GM19467 (cell line): ENCODE data around the gene HAX1.
A peak's percentile ranks its signal among the peaks of the same experiment; 100 is the strongest.
"Not testable (repeated sequence)": the region's sequence is repeated elsewhere in the genome, so short reads cannot be mapped to it uniquely, and the experiment has no call there.

ENCODE experiments used
- ATAC-seq: cut with Tn5 transposase; IDR thresholded peaks from one replicate; pipeline ENCODE4 v1.9.1; 2021; ENCODE audit warnings: mild to moderate bottlenecking, moderate library complexity; ENCODE audit not compliant: unreplicated experiment

HAX1 gene

DNA sequence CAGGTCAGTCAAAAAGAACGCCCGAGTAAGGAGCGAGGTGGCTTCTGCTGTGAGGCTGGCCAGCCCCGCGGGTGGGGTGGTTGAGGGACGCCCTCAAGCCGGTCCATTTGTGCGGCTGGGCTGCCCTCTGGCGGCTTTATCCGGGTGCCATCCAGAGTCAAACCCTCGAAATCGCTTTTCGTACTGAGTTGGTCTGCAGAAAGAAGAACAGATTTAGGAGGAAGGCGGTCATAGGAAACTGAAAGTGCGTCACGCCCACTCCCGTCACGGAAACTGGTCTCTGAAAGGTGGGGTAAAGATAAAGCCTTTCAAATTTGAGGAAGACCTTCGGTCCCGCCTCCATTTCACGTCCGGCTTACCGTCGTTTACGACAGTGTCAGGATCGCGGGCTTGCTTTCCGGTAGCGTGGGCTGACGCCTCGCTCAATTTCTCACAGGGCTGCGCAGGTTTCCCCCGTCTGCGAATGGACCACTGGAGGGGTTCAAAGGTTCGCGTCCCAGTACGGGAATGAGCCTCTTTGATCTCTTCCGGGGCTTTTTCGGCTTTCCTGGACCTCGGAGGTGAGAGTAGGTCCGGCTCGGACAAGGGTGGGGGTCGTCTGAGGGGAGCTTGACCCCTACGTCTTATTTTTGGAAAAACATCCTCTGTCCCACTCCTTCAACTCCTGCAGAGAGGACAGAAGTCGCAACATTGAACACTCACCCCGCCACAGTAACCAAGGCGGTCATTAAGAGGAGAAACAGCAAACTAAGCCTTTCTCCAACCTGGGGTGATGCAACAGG, at the start of gene HAX1:
Gene HAX1, plus strand, starts transcription at position 413 of the 782 bp plus-strand sequence. Its CDS starts 95 bp downstream, at position 508.
- ATAC-seq, result peak; percentile 82

DNA sequence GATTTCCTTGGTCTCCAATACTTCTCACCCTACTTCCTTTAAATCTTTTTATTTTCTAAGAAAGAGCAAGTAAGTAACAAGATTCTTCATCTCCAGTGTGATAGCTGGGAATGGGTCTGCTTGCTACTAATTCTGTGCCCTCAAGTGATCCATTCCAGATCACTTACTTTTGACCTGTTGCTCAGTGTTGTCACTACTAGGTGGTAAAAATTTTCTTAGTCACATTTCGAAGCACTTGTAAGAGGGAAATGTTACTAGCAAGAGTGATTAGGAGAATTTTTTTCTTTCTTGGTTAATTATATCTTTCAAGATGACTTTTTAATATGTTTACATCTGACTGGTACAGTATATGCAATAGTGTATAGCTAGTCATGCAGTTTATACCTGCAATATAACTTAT, 49.5 kb upstream of the HAX1 start:
- no peak for ATAC-seq

DNA sequence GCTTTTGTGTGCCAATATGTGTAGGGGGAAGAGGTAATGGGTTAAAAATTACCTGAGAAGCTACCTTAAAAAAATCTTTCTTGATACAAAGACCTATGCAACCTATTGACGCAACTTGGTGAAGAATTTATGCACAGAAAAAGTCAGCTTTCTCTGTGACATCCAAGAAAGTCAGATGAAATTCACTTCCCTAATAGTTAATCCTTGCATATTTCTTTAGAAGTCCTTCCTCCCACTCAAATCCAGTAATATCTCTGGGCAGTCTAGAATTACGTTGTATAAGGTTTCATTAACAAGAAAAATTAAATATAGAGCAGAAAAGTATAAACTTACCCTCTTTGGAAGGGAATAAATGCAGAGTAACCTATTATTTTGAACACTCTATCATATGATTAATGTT, 48.8 kb upstream of the HAX1 start:
- no peak for ATAC-seq

DNA sequence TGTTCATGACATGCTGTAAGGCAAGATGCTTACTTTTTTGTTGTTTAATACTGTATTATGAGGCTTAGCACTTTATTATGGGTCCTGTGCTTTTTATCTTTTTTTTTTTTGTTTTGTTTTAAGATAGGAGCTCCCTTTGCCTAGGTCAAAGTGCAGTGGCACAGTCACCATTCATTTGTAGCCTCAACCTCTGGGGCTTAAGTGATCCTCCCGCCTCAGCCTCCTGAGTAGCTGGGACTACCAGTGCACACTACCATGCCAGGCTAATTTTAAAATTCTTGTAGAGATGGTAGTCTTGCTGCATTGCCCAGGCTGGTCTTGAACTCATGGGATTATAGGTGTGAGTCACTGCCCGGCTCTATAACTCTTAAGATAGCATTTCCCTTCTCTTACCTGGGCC, 47.1 kb upstream of the HAX1 start:
- ATAC-seq, result no peak

DNA sequence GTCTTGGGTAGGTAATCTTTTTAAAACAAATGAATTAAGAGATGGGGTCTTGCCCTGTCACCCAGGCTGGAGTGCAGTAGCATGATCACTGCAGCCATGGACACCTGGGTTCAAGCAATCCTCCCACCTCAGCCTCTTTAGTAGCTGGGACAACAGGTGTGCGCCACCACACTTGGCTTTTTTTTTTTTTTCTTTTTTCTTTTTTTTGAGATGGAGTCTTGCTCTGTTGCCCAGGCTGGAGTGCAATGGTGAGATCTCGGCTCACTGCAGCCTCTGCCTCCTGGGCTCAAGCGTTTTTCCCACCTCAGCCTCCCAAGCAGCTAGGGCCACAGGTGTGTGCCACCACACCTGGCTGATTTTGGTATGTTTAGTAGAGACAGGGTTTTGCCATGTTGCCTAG, 41.3 kb upstream of the HAX1 start:
- ATAC-seq, result not testable (repeated sequence)

DNA sequence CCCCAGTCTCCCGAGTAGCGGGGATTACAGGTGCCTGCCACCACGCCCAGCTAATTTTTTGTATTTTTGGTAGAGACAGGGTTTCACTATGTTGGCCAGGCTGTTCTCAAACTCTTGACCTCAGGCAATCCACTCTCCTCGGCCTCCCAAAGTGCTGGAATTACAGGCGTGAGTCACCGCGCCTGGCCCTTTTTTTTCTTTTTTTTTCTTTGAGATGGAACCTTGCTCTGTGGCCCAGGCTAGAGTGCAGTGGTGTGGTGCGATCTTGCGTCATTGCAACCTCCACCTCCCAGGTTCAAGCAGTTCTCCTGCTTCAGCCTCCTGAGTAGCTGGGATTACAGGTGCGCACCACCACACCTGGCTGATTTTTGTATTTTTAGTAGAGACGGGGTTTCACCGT, 39.3 kb upstream of the HAX1 start:
- not testable (repeated sequence) for ATAC-seq

DNA sequence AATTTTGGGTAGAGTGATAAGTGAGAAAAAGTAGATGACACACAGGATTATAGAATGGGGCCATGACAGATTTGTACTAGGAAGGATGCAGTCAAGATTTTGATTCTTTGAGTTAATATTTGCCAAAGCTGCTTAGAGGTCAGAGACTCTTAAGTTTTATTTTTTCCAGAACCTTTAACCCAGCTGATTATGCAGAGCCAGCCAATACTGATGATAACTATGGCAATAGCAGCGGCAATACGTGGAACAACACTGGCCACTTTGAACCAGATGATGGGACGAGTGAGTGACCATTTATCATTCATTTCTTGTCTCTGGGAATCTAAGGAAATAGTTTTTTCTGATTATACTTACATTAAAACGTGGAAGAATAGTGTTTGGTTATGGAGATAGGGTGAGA, 35.6 kb upstream of the HAX1 start:
- no peak for ATAC-seq

DNA sequence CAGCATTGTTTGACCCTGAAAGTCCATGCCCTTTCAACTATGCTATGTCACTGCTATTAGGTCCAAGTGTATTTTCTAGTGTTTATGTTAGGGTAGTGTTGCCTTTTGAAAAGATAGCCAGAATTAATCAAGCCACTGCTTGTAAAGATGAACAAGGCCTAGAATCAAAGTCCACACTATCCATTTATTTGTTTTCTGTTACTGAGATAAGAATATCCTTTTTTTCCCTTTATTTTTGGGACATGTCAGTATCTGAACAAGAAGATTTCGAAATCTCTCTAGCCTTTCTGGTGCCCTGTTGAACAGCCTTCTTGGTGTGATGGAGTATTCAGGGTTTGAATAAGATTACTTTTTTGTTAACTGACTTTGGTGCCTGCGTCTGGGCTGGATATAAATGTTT, 35.0 kb upstream of the HAX1 start:
- no peak for ATAC-seq

DNA sequence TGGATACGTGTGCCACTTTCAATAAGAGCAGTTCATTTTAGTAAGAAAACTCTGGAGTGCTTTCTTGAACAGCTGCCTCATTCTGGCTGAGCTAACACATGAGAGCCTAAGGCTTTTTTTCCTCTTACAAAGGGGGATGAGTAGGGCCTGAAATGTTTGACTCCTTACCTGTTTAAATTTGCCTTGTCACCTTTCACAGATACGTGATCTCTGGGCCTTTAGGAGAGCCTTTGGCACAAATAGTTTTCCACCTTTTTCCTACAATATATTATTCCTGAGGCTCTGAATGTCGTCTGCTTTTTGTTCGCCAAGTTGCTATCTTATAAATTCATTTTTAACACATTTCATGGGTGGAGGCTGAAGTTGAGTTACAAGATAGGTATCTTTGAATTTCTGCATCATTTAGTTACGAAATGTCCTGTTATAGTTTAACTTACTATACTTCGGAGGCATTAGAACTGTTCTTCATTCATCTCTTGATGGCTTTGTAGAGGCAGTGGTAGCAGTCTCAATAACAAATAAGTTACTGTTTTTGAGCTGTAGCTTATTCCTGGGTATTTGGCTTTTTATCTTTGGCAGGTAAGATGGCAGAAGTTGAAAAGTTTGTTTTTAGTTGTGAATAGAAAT, 34.4 kb upstream of the HAX1 start:
- no peak for ATAC-seq

DNA sequence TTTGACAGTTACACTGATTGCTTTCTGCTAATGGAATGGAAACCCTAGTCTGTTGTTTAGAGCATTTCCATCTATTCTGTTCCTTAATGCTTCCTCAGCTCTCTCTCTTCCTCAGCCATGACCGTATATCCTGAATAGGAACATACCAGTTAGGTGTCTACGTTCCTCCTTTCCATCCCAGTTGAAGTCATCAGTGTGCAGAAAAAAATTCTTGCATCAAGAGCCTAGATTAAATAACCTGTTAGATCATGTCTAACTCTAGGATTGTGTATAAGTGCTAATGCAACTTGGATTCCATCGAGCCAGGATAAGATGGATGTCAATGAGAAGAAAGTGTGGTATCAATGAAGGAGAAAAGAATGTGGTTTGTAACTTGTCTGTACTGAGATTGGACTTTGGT, 32.9 kb upstream of the HAX1 start:
- ATAC-seq, result no peak

DNA sequence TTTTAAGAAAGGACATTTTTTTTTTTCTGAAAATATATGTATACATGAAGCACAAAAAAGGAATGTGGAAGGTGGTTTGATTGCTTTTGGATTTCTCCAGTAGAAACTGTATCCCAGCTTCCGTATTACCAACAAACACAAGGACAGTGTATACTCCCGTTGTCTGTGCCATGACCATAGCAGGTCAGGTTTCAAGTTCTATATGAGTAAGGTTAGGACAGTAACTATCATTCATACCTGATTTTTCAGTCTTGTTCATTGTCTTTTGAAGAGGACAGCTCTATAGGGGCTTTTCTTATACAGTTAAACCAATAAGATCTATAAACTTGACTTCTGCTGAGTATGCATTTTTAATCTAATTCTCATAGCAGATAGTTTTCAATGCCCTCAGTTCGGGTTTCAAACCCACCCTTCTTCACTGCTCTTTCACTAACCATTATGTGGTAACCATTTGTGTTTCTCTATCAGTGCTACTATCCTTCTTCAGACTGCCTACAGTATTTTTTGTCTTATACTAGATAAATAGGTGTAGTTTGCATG, 32.1 kb upstream of the HAX1 start:
- no peak for ATAC-seq

DNA sequence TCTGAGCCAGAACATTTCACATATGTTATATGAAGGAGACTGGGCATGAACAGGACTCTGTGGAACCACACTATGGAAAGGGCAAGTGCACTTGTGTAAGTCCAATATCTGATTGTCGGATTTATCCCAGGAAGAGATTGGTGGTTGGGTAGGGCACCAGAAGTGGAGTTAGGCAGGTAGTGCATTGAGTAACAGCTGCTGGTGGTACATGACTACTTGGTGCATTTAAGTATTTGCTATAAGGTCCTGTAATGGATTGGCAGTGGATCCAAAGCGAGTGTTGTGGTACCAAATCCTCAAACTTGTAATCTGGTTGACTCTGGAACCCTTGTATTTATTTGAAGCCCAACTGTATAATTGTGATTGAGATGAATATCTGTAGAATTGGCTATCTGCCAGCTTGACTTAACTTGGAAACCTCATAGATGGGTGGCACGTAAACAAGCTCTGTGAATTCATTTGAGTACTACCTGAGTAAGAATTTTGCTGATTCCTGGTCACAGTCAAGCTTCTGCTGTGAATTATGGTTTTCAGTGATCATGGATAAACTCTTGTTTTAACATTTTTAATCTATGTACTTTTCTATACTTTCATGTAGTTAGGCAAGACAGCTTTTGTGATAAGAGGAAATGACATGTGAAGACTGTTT, 30.6 kb upstream of the HAX1 start:
- no peak for ATAC-seq

DNA sequence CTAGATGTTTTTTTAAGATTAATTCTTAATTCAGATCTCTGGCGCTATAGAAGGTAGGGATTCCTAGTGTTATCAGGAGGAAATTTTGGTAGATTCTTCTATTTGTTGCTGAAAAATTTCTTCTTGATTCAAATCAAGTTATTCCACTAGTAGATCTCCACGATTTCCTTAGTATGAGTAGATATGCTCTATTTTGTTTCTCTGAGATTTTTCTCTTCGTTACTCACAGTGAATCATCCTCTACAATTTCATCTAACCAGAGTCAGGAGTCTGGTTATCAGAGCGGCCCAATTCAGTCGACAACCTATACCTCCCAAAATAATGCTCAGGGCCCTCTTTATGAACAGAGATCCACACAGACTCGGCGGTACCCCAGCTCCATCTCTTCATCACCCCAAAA, 18.8 kb upstream of the HAX1 start:
- ATAC-seq, result no peak

DNA sequence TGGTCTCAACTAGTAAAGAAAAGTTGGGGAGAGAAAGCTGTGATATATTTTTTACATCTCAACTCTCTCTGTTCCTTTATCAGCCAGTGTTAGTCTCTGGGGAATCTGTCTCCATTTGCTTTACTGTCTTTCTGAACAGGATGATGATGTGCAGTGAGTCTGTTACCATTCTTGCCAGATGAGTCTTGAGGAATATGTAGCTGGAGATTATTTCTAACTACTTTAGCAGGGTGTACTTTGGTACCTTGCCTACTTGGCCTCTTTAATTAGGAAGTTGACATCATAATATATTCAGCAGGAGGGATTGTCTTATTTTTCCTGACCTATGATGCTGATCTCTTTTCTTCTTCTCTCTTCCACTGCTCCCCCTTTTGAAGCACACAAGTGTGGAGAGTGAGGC, 15.7 kb upstream of the HAX1 start:
- no peak for ATAC-seq

DNA sequence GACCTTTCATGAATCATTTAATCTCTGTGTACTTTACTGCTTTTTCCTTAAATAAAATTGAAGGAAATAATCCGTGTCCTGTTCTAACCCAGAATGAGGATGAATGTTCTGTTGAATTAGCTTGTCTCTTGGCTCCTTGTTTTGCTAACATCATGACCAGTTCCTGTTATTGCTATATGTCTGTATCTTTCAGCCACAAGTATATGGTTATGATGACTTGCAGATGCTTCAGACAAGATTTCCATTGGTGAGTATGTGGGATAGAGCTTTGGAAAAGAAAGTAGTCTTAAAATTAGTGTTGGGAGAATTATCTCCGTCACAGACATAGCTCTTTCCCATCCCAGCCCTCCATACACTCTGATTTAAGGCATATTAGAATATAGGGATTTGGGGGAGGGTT, 13.6 kb upstream of the HAX1 start:
- ATAC-seq, result no peak

DNA sequence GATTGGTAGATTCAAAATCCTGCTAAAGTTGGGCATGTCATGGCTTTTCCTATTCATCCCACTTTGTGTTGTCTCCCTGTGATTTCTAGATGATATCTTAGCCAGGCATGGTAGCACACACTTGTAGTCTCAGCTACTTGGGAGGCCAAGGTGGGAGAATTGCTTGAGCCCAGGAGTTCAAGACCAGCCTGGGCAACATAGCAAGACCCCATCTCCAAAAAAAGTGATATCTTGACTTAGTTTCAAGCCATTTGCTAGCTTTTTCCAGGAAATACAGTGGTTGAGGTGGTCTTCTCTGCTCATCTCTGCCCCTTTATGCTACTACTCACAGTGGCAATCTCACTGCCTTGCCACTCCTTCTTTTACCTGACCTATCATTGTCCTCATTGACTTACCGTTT, 12.3 kb upstream of the HAX1 start:
- no peak for ATAC-seq

DNA sequence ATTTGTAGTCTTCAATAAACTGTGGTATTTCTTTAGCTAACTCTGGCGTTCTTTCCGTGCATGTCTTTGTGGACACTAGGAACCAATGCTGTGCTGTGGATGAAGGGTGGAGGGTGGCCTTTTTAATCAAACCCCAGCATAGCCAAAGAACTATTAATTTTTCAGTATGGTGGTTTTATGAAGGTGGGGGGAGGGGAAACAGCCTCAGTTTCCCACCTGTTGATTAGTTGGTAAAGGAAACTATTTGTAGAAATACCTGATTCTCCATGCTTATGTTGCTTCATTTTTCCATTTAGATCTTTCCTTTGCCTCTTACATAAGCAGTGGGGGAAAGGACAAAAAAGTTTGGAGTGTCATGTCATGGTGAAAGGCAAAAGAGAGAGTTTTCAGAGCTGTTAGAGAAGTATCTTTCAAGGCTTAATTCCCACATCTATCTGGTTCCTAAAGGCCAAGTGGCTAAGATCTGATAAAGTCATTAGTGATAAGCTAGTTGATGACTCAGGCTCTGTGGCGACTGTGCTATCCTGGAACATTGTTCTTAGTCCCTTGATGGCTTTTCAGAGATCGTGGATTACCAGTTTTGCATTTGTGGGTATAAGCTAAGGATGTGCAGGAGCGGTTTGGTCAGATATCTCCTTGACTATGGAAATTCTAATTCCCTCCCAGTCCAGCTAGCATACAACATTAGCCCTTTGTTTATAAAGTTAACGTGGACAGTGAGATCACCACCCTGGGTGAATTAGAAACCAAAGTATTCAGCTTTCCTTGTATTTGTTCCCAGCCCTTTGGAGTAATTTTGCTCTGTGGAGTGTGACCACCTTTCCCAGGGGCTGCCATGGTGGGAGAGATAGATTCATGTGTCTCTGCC, 8.7 kb upstream of the HAX1 start:
- ATAC-seq, result no peak

DNA sequence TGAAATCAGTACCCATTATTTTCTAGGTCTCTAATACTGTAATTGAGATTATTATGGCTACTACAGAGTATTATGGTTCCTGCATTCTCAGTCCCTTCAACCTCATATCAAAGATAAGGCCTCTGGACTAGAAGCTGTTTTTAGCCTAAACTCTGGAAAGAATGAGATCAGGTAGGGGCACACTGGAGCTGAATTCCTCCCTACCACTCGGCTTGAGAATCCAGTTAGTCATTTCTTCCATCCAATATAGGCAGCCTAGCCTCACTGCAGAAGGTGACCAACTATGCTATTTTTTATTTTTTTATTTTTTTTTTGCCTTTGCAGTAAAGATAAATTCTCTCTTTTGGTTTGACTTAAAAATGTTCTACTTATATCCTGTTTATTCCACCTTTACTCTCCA, 8.0 kb upstream of the HAX1 start:
- no peak for ATAC-seq

DNA sequence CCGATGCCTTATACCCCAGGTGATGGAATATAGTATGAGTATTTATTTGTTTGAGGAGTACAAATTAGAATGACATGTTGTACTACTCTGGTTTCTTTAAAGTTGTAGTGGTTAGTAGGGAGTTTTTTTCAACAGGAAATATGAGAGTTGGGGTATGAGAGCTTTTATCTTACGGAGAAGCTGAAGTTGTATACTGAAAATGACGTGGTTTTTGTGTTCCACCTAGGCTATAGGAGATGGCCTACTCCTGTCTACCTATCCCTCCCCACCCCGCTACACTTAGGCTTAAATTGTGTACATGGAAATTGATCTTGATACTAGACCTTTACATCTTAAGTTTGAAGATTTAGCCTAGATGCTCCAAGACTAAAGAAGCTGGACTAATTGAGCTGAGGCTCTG, 6.8 kb upstream of the HAX1 start:
- ATAC-seq, result no peak

DNA sequence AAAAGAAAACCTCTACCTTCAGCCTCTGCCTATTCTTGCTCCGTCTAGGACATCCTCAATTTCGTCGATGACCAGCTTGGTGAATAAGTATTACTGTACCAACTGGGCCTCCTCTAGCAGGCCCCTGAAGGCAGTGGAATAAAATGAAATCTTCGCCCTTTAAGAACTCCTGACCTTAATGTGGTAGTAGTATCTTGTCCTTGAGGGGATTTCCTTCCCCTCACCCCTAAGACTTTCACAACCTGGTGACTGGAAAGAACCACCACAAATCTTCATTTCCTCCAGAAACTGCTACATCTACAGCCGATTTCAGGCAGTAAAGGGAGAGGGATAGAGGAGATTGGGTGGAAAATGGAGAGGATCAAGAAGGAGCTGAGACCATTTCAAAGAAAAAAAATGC, 1.6 kb upstream of the HAX1 start:
- no peak for ATAC-seq

DNA sequence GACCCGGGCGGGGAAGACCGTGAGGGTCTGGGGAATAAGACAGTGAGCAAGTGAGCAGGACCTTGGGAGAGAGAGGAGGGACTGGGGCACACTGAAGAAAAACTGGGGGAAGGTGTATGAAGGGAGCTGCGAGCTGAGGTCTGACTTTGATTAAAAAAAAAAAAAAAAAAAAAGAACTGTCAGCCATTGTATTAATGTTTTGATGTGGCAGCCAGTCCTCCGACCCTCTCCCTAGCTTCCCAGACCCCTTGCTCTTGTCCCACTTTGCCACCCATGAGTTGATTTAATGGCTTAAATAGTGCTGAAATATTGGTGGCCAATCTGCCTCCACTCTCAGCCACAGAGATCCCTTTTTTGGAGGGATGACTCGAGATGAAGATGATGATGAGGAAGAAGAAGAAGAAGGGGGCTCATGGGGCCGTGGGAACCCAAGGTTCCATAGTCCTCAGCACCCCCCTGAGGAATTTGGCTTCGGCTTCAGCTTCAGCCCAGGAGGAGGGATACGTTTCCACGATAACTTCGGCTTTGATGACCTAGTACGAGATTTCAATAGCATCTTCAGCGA, 652 bp downstream of the HAX1 start:
- no peak for ATAC-seq
